Measurements from ENCODE around the gene PRXL2B. TPM values are rescaled to one million over a fixed set of nuclear protein-coding genes. Genes with fewer than 3 reads are reported as not detected.

The PRXL2B gene
- total and polyA plus RNA-seq, 10 of the 15 experiments (the other 5 are each of a cell fraction or from before 2014, with no cell fraction given): 0.44 to 5.6 (median 4.0) TPM

- TF ChIP-seq ZBTB11 (CRISPR knock-in tag; IDR thresholded peaks at IDR 0.05): no peak
- no peak for TF ChIP-seq IRF4 (IDR thresholded peaks at IDR 0.05; ENCODE audit: low read depth, low read length)
- peak; percentile 21; the same call in 1 of the 2 replicates for TF ChIP-seq SMC3 (IDR thresholded peaks at IDR 0.05; ENCODE audit: borderline replicate concordance, low read length)
- TF ChIP-seq RAD21 (IDR thresholded peaks at IDR 0.05; ENCODE audit: insufficient read depth, low read depth, low read length): peak; percentile 36; the same call in 1 of the 2 replicates
- peak; percentile 76; the same call in 1 of the 2 replicates for TF ChIP-seq ESRRA (IDR thresholded peaks at IDR 0.05; ENCODE audit: low read length)
- TF ChIP-seq USF1 (IDR thresholded peaks at IDR 0.05; ENCODE audit: borderline replicate concordance, extremely low read length, insufficient read depth, low read depth, low read length): peak; percentile 53
- TF ChIP-seq MTA2 (IDR thresholded peaks at IDR 0.05; ENCODE audit: low read depth): peak; percentile 45; the same call in 1 of the 2 replicates
- peak; percentile 71 for TF ChIP-seq NR2C1 (IDR thresholded peaks at IDR 0.05)
- TF ChIP-seq POU2F2 (IDR thresholded peaks at IDR 0.05; ENCODE audit: borderline replicate concordance, low read depth, low read length): peak; percentile 33; the same call in 2 of the 3 replicates
- no peak for TF ChIP-seq E2F4 (IDR thresholded peaks at IDR 0.05; ENCODE audit: low read depth, low read length)
- peak; percentile 76 for TF ChIP-seq EED (IDR thresholded peaks at IDR 0.05; ENCODE audit: low read depth)
- TF ChIP-seq NKRF (conservative IDR thresholded peaks at IDR 0.05): peak; percentile 50; the same call in 1 of the 2 replicates
- no peak for TF ChIP-seq RELA (IDR thresholded peaks at IDR 0.05; ENCODE audit: borderline replicate concordance, partially characterized antibody)
- TF ChIP-seq MEF2A (IDR thresholded peaks at IDR 0.05; ENCODE audit: insufficient read depth, low read depth, low read length): no peak
- TF ChIP-seq POLR2AphosphoS2 (IDR thresholded peaks at IDR 0.05; ENCODE audit: low read depth, low read length): peak; percentile 63; the same call in 1 of the 2 replicates
- TF ChIP-seq PAX5 (IDR thresholded peaks at IDR 0.05; ENCODE audit: borderline replicate concordance, low read depth, low read length): no peak
- TF ChIP-seq ATF3 (IDR thresholded peaks at IDR 0.05; ENCODE audit: borderline replicate concordance, extremely low read depth, low read depth, low read length): no peak
- TF ChIP-seq MXI1 (IDR thresholded peaks at IDR 0.05; ENCODE audit: low read depth, low read length): peak; percentile 64; the same call in 1 of the 2 replicates
- no peak for TF ChIP-seq NFYB (IDR thresholded peaks at IDR 0.05; ENCODE audit: insufficient read depth, low read depth, low read length)
- peak; percentile 42 for TF ChIP-seq SMAD1 (IDR thresholded peaks at IDR 0.05; ENCODE audit: low read depth, partially characterized antibody)
- TF ChIP-seq PAX8 (IDR thresholded peaks at IDR 0.05): no peak
These were observed 1.1 kb upstream of the PRXL2B start (continued) for GRCh38 chr1:2585318-2586092.

Measured in GM12878 (cell line).